Measurements from ENCODE around the gene RNF144A. TPM values are rescaled to one million over a fixed set of nuclear protein-coding genes. Genes with fewer than 3 reads are reported as not detected.
"Not testable (repeated sequence)": the region's sequence is repeated elsewhere in the genome, so short reads cannot be mapped to it uniquely, and the experiment has no call there.

RNF144A gene
- total and polyA plus RNA-seq, 2 donors: 4.3 to 28.5 TPM

DNA sequence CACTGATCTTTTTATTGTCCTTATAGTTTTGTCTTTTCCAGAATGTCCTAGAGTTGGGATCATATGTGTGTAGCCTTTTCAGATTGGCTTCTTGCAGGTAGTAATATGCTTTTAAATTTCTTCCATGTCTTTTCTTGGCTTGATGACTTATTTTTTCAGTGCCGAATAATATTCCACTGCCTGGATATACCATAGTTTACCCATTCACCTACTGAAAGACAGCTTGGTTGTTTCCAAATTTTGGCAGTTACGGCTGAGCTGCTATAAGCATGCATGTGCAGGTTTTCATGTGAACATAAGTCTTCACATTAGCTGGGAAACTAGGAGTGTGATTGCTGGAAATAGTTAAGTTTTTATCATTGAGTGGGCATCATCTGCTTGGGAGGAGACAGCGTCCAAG, 73.7 kb downstream of the RNF144A start:
- 90% methylated on average over 3 of the region's 3 CpGs for WGBS
- DNase-seq (ENCODE audit: extremely low spot score): no peak
- Histone ChIP-seq H3K36me3 (ENCODE audit: insufficient read depth) (no peaks in the 10 kb centered on the region), H3K4me1 (ENCODE audit: insufficient read depth) (peaks cover 3% of the 10 kb centered on the region), H3K4me3 (ENCODE audit: low read depth, low read length) (no peak overlapping the region), H3K27ac (ENCODE audit: low read depth) (no peak overlapping the region)

GRCh38 chr2:6992794-6993228, 75.6 kb downstream of the RNF144A start:
- 80% methylated on average over 4 of the region's 4 CpGs for WGBS
- Histone ChIP-seq H3K27ac (ENCODE audit: low read depth) (no peak overlapping the region), H3K4me1 (ENCODE audit: insufficient read depth) (no peaks in the 10 kb centered on the region), H3K36me3 (ENCODE audit: insufficient read depth) (no peaks in the 10 kb centered on the region), H3K4me3 (ENCODE audit: low read depth, low read length) (no peak overlapping the region)
- no peak for DNase-seq (ENCODE audit: extremely low spot score)

GRCh38 chr2:6993229-6993640, 76.0 kb downstream of the RNF144A start:
- Histone ChIP-seq H3K4me1 (ENCODE audit: insufficient read depth) (no peaks in the 10 kb centered on the region), H3K36me3 (ENCODE audit: insufficient read depth) (no peaks in the 10 kb centered on the region), H3K4me3 (ENCODE audit: low read depth, low read length) (no peak overlapping the region), H3K27ac (ENCODE audit: low read depth) (no peak overlapping the region)
- WGBS: 54% methylated on average over 7 of the region's 7 CpGs
- DNase-seq (ENCODE audit: extremely low spot score): no peak

GRCh38 chr2:6993936-6994335, 76.7 kb downstream of the RNF144A start:
- WGBS: 72% methylated on average over 2 of the region's 2 CpGs
- no peak for DNase-seq (ENCODE audit: extremely low spot score)
- Histone ChIP-seq H3K36me3 (ENCODE audit: insufficient read depth) (no peaks in the 10 kb centered on the region), H3K27ac (ENCODE audit: low read depth) (no peak overlapping the region), H3K4me3 (ENCODE audit: low read depth, low read length) (no peak overlapping the region), H3K4me1 (ENCODE audit: insufficient read depth) (no peaks in the 10 kb centered on the region)

GRCh38 chr2:6994536-6995128, 77.4 kb downstream of the RNF144A start:
- DNase-seq (ENCODE audit: extremely low spot score): no peak
- H3K27ac ChIP-seq (ENCODE audit: low read depth): no peak overlapping the region
- WGBS: 93% methylated on average over 12 of the region's 12 CpGs
- H3K36me3 ChIP-seq (ENCODE audit: insufficient read depth): no peaks in the 10 kb centered on the region
- no peaks in the 10 kb centered on the region for H3K4me1 ChIP-seq (ENCODE audit: insufficient read depth)
- H3K4me3 ChIP-seq (ENCODE audit: low read depth, low read length): no peak overlapping the region

DNA sequence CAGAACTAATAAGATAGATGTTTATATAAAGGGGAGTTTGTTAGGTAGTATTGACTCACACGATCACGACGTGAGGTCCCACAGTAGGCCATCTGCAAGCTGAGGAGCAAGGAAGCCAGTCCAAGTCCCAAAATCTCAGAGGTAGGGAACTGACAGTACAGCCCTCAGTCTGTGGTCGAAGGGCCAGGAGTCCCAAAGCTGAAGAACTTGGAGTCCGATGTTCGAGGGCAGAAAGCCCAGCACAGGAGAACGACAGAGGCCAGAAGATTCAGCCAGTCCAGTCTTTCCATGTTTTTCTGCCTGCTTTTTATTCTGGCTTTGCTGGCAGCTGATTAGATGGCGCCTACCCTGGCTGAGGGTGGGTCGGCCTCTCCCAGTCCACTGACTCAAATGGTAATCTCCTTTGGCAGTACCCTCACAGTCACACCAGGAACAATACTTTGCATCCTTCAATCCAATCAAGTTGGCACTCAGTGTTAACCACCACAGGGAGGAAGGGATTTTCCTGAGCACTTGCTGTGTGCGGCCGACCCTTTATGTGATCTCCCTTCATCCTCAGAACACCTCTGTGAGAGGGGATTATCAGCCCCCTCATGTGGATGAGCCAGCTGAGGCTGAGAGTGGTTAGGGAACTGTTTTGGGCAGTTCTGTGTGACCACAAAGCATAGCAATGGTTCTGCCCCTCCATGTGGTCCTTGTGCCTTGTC, 78.3 kb downstream of the RNF144A start:
- DNase-seq (ENCODE audit: extremely low spot score): no peak
- WGBS: 91% methylated on average over 11 of the region's 11 CpGs
- H3K4me1 ChIP-seq (ENCODE audit: insufficient read depth): no peaks in the 10 kb centered on the region
- H3K36me3 ChIP-seq (ENCODE audit: insufficient read depth): no peaks in the 10 kb centered on the region
- H3K4me3 ChIP-seq (ENCODE audit: low read depth, low read length): no peak overlapping the region
- H3K27ac ChIP-seq (ENCODE audit: low read depth): no peak overlapping the region

GRCh38 chr2:6999211-6999877, 82.1 kb downstream of the RNF144A start:
- H3K4me1 ChIP-seq (ENCODE audit: insufficient read depth): no peaks in the 10 kb centered on the region
- no peaks in the 10 kb centered on the region for H3K36me3 ChIP-seq (ENCODE audit: insufficient read depth)
- H3K27ac ChIP-seq (ENCODE audit: low read depth): no peak overlapping the region
- 95% methylated on average over 7 of the region's 7 CpGs for WGBS
- DNase-seq (ENCODE audit: extremely low spot score): no peak
- H3K4me3 ChIP-seq (ENCODE audit: low read depth, low read length): no peak overlapping the region

- 95% methylated on average over 6 of the region's 6 CpGs for WGBS
- not testable (repeated sequence) for DNase-seq (ENCODE audit: extremely low spot score); H3K4me3 ChIP-seq (ENCODE audit: low read depth, low read length); H3K4me1 ChIP-seq (ENCODE audit: insufficient read depth); H3K27ac ChIP-seq (ENCODE audit: low read depth); H3K36me3 ChIP-seq (ENCODE audit: insufficient read depth)
Observed at GRCh38 chr2:7001395-7001794, 84.2 kb downstream of the RNF144A start.

DNA sequence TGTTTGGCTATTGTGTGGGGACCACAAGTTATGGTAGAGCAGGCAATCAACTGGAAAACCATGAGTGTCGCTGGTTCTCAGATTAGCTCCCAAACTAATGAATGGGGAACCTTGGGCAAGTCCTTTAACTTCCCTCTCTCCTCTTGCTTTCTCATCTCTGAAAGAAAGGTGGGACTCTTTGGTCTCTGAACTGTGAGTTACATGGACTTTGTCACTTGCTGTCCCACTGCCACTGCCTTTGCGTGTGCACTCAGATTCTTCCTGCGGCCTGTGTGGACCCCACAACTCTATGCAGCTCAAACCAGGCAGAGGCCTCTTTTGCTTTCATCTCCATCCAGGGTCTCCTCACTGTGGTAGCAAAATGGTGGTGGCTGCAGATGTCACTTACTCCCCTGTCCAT, 86.7 kb downstream of the RNF144A start:
- Histone ChIP-seq H3K4me3 (ENCODE audit: low read depth, low read length) (no peak overlapping the region), H3K4me1 (ENCODE audit: insufficient read depth) (no peaks in the 10 kb centered on the region), H3K27ac (ENCODE audit: low read depth) (no peak overlapping the region), H3K36me3 (ENCODE audit: insufficient read depth) (no peaks in the 10 kb centered on the region)
- no peak for DNase-seq (ENCODE audit: extremely low spot score)
- WGBS: over 99% methylated on average over 3 of the region's 3 CpGs

GRCh38 chr2:7004636-7005035, 87.4 kb downstream of the RNF144A start:
- H3K27ac ChIP-seq (ENCODE audit: low read depth): no peak overlapping the region
- DNase-seq (ENCODE audit: extremely low spot score): no peak
- H3K4me1 ChIP-seq (ENCODE audit: insufficient read depth): no peaks in the 10 kb centered on the region
- H3K36me3 ChIP-seq (ENCODE audit: insufficient read depth): no peaks in the 10 kb centered on the region
- no peak overlapping the region for H3K4me3 ChIP-seq (ENCODE audit: low read depth, low read length)
- WGBS: 68% methylated on average over 4 of the region's 4 CpGs

- H3K4me3 ChIP-seq (ENCODE audit: low read depth, low read length): no peak overlapping the region
- no peaks in the 10 kb centered on the region for H3K4me1 ChIP-seq (ENCODE audit: insufficient read depth)
- WGBS: 74% methylated on average over 9 of the region's 9 CpGs
- no peaks in the 10 kb centered on the region for H3K36me3 ChIP-seq (ENCODE audit: insufficient read depth)
- no peak overlapping the region for H3K27ac ChIP-seq (ENCODE audit: low read depth)
- DNase-seq (ENCODE audit: extremely low spot score): no peak
Observed at GRCh38 chr2:7007488-7007845, 90.3 kb downstream of the RNF144A start.

GRCh38 chr2:7007846-7008741, 90.9 kb downstream of the RNF144A start:
- H3K4me1 ChIP-seq (ENCODE audit: insufficient read depth): no peaks in the 10 kb centered on the region
- no peak overlapping the region for H3K4me3 ChIP-seq (ENCODE audit: low read depth, low read length)
- 37% methylated on average over 24 of the region's 24 CpGs for WGBS

GRCh38 chr2:7009207-7009911, 92.1 kb downstream of the RNF144A start:
- Histone ChIP-seq H3K27ac (ENCODE audit: low read depth) (no peak overlapping the region), H3K4me1 (ENCODE audit: insufficient read depth) (no peaks in the 10 kb centered on the region)
- WGBS: 96% methylated on average over 11 of the region's 11 CpGs

More at GRCh38 chr2:7007846-7008741, 90.9 kb downstream of the RNF144A start:
- H3K36me3 ChIP-seq (ENCODE audit: insufficient read depth): no peaks in the 10 kb centered on the region
- DNase-seq (ENCODE audit: extremely low spot score): peak; percentile 70
- H3K27ac ChIP-seq (ENCODE audit: low read depth): no peak overlapping the region

More at GRCh38 chr2:7009207-7009911, 92.1 kb downstream of the RNF144A start:
- DNase-seq (ENCODE audit: extremely low spot score): no peak
- no peak overlapping the region for H3K4me3 ChIP-seq (ENCODE audit: low read depth, low read length)
- no peaks in the 10 kb centered on the region for H3K36me3 ChIP-seq (ENCODE audit: insufficient read depth)
